PC-9 (cell line): ENCODE results near the gene PTBP1. TPM values are rescaled to one million over a fixed set of nuclear protein-coding genes. Genes with fewer than 3 reads are reported as not detected.

ENCODE experiments used
- BruUV-seq: library from RNA; stranded (reverse); fragments of 400-500 nt; replicated peaks from 2 replicates; lab custom pipeline; 2021; lab: Mats Ljungman, UMichigan
- CTCF ChIA-PET: fragments of 300-600 bp; sonication (Branson Sonifier 250); formaldehyde crosslinking; loops from one replicate; lab custom pipeline; 2022; ENCODE audit warnings: antibody characterized with exemption; lab: Charles Lee
- POLR2A ChIA-PET: fragments of 300-600 bp; sonication (Branson Sonifier 250); formaldehyde crosslinking; loops from one replicate; lab custom pipeline; 2022; ENCODE audit warnings: antibody characterized with exemption; ENCODE audit not compliant: unreplicated experiment; lab: Charles Lee
- DNase-seq, 2 experiments: peaks; one replicate each; pipeline versions ENCODE4 v3.0.0 to v3.0.0-alpha.2; 2015 to 2022; ENCODE audit warnings: mixed read lengths in 1 of 2
- H2AFZ ChIP-seq: fragments of 200-600 bp; sonication (generic); 2 replicates; pipeline ENCODE4 v1.8.1; 2017; ENCODE audit warnings: antibody characterized with exemption
- H3F3A ChIP-seq: fragments of 200-600 bp; sonication (generic); 2 replicates; pipeline ENCODE4 v1.8.1; 2017; ENCODE audit warnings: antibody characterized with exemption, mild to moderate bottlenecking, low read depth; ENCODE audit not compliant: insufficient read depth
- H3K27ac ChIP-seq: fragments of 200-600 bp; sonication (generic); 2 replicates; pipeline ENCODE4 v1.6.1; 2016; ENCODE audit warnings: mixed run types
- H3K27me3 ChIP-seq: fragments of 200-600 bp; sonication (generic); 2 replicates; pipeline ENCODE4 v1.6.1; 2016; ENCODE audit warnings: low read depth, mixed run types; ENCODE audit not compliant: insufficient read depth
- H3K36me3 ChIP-seq: fragments of 200-600 bp; sonication (generic); 2 replicates; pipeline ENCODE4 v1.6.1; 2016; ENCODE audit warnings: low read depth, mixed run types
- H3K4me1 ChIP-seq: fragments of 200-600 bp; sonication (generic); replicated peaks from 2 replicates; pipeline ENCODE4 v1.6.1; 2016; ENCODE audit warnings: mixed run types; ENCODE audit not compliant: insufficient read depth
- H3K4me2 ChIP-seq: fragments of 200-600 bp; sonication (generic); 2 replicates; pipeline ENCODE4 v1.6.1; 2017; ENCODE audit warnings: mixed run types
- H3K4me3 ChIP-seq: fragments of 200-600 bp; sonication (generic); 2 replicates; pipeline ENCODE4 v1.6.1; 2016; ENCODE audit warnings: mixed run types
- H3K79me2 ChIP-seq: fragments of 200-600 bp; sonication (generic); 2 replicates; pipeline ENCODE4 v1.6.1; 2017; ENCODE audit warnings: low read depth, mixed run types
- H3K9me2 ChIP-seq: fragments of 200-600 bp; sonication (generic); 2 replicates; pipeline ENCODE4 v1.8.1; 2017; ENCODE audit warnings: mild to moderate bottlenecking; ENCODE audit not compliant: insufficient read depth
- H3K9me3 ChIP-seq: fragments of 200-600 bp; sonication (generic); 2 replicates; pipeline ENCODE4 v1.8.1; 2016; ENCODE audit warnings: low read depth; ENCODE audit not compliant: insufficient read depth
- H4K20me1 ChIP-seq: fragments of 200-600 bp; sonication (generic); 2 replicates; pipeline ENCODE4 v1.8.1; 2017; ENCODE audit not compliant: insufficient read depth
- CTCF ChIP-seq: fragments of 200-600 bp; sonication (generic); conservative IDR thresholded peaks from 2 replicates; pipeline ENCODE4 v1.6.1; 2017; ENCODE audit warnings: mixed run types, antibody characterized with exemption, mild to moderate bottlenecking, moderate library complexity
- EZH2 ChIP-seq: fragments of 200-600 bp; sonication (generic); IDR thresholded peaks from 2 replicates; pipeline ENCODE4 v1.8.0; 2017; ENCODE audit warnings: antibody characterized with exemption, low read depth
- intact Hi-C: fragments of 100-400 bp; cut with micrococcal nuclease; formaldehyde crosslinking; loops from one replicate; pipeline ENCODE4 v1.10.0; 2022; ENCODE audit not compliant: unreplicated experiment
- total RNA-seq: library from RNA; stranded (reverse); gene quantifications from 2 replicates; pipeline ENCODE4 v1.2.3, GENCODE V29; 2021

Gene PTBP1
- total RNA-seq, 1 experiment from 2014 or later = 542 TPM

- Histone ChIP-seq H3K36me3 (no peaks in the 10 kb centered on the region), H3K4me3 (no peak within 1 kb of the TSS), H2AFZ (no peak within 1 kb of the TSS), H3K9me3 (no peaks in the 10 kb centered on the region), H3K9me2 (no peaks in the 10 kb centered on the region), H3K4me2 (no peak within 1 kb of the TSS), H3K27me3 (peaks cover 15% of the 10 kb centered on the region; the same call in 1 of the 2 replicates), H4K20me1 (no peaks in the 10 kb centered on the region), H3K27ac (no peak within 1 kb of the TSS), H3K4me1 (peaks cover 6% of the 10 kb centered on the region), H3K79me2 (no peaks in the 10 kb centered on the region), H3F3A (peaks cover 6% of the 10 kb centered on the region; the same call in 1 of the 2 replicates)
- ChIA-PET CTCF (no interaction called here), POLR2A (no interaction called here)
- intact Hi-C loops = no loop called here
- no peak for TF ChIP-seq CTCF
- no peak for TF ChIP-seq EZH2
- DNase-seq = peak in 1 of 2 experiments; percentile 32
- no TSS peak for BruUV-seq
Observed at GRCh38 chr19:827710-828321, 30.6 kb downstream of the PTBP1 start, which contains the start of gene AZU1. Gene AZU1 (plus strand): TSS chr19:827837. CDS start chr19:827847, 10 bp downstream.

- no peaks in the 10 kb centered on the region for H3K4me1 ChIP-seq
- no peaks in the 10 kb centered on the region for H3K9me2 ChIP-seq
- intact Hi-C loops = no loop called here
- no peak overlapping the region for H3K27ac ChIP-seq
- no peaks in the 10 kb centered on the region for H4K20me1 ChIP-seq
- no peak for DNase-seq
- H2AFZ ChIP-seq = no peak overlapping the region
- H3K79me2 ChIP-seq = no peaks in the 10 kb centered on the region
- H3K4me2 ChIP-seq = no peak overlapping the region
- POLR2A ChIA-PET = interaction anchor here (0.6 kb wide), 1 partner anchor 47 kb away, joined by 3 read pairs; no protein-coding TSS in a partner anchor
- H3K4me3 ChIP-seq = no peak overlapping the region
- no TSS peak for BruUV-seq
- no peak for TF ChIP-seq EZH2
- TF ChIP-seq CTCF = no peak
- peaks cover 15% of the 10 kb centered on the region; the same call in 1 of the 2 replicates for H3K27me3 ChIP-seq
- H3F3A ChIP-seq = no peaks in the 10 kb centered on the region
- no peaks in the 10 kb centered on the region for H3K9me3 ChIP-seq
- CTCF ChIA-PET = no interaction called here
- no peaks in the 10 kb centered on the region for H3K36me3 ChIP-seq
Observed at GRCh38 chr19:829129-829758, 32.0 kb downstream of the PTBP1 start.

GRCh38 chr19:831407-832369 is 34.4 kb downstream of the PTBP1 start:
- POLR2A ChIA-PET = no interaction called here
- no peak for DNase-seq
- H2AFZ ChIP-seq = no peak overlapping the region
- no peaks in the 10 kb centered on the region for H3K4me1 ChIP-seq
- H3K4me3 ChIP-seq = no peak overlapping the region
- H3K9me3 ChIP-seq = no peaks in the 10 kb centered on the region
- H3F3A ChIP-seq = no peaks in the 10 kb centered on the region
- H3K36me3 ChIP-seq = no peaks in the 10 kb centered on the region
- TF ChIP-seq CTCF = no peak
- TF ChIP-seq EZH2 = no peak
- no peak overlapping the region for H3K27ac ChIP-seq
- H3K4me2 ChIP-seq = no peak overlapping the region
- no peaks in the 10 kb centered on the region for H3K9me2 ChIP-seq
- CTCF ChIA-PET = interaction anchor here (0.6 kb wide), 1 partner anchor 69 kb away, joined by 4 read pairs; no protein-coding TSS in a partner anchor
- H4K20me1 ChIP-seq = no peaks in the 10 kb centered on the region
- BruUV-seq = no TSS peak
- no peaks in the 10 kb centered on the region for H3K79me2 ChIP-seq
- peaks cover 18% of the 10 kb centered on the region; the same call in 1 of the 2 replicates for H3K27me3 ChIP-seq
- intact Hi-C loops = no loop called here
